SK-N-SH (cell line): Measurements from ENCODE around the gene MAML3.

Experiments used
- CHD2 ChIP-seq: fragments of 150-350 bp; IDR thresholded peaks from 2 replicates; pipeline ENCODE4 v1.6.1; 2018; ENCODE audit warnings: low read length; ENCODE audit not compliant: partially characterized antibody
- EP300 ChIP-seq, 2 experiments: IDR thresholded peaks; 2 replicates each; pipeline versions ENCODE4 v1.4.0 to v1.6.1; 2012; ENCODE audit warnings: borderline replicate concordance in 1 of 2, low read depth in 1 of 2, low read length in 1 of 2
- EZH2phosphoT487 ChIP-seq: fragments of 200-600 bp; sonication (generic); IDR thresholded peaks from 2 replicates; pipeline ENCODE4 v1.6.1; 2017; ENCODE audit warnings: low read depth, mixed run types, mild to moderate bottlenecking, antibody characterized with exemption, moderate library complexity, borderline replicate concordance
- GABPA ChIP-seq: IDR thresholded peaks from 2 replicates; pipeline ENCODE4 v1.4.0; 2012; ENCODE audit warnings: low read depth, mild to moderate bottlenecking
- JUND ChIP-seq: IDR thresholded peaks from 2 replicates; pipeline ENCODE4 v1.4.0; 2012
- MXI1 ChIP-seq: IDR thresholded peaks from 2 replicates; pipeline ENCODE4 v1.6.1; 2012; ENCODE audit warnings: mild to moderate bottlenecking, low read depth, low read length, improper control_type of control experiment
- NFIC ChIP-seq: IDR thresholded peaks from 2 replicates; pipeline ENCODE4 v1.4.0; 2012; ENCODE audit warnings: borderline replicate concordance
- NRF1 ChIP-seq: IDR thresholded peaks from 2 replicates; pipeline ENCODE4 v1.6.1; 2012; ENCODE audit warnings: low read depth, mild to moderate bottlenecking, low read length
- POLR2AphosphoS5 ChIP-seq: IDR thresholded peaks from 2 replicates; pipeline ENCODE4 v1.6.1; 2012; ENCODE audit warnings: low read depth, low read length
- RCOR1 ChIP-seq: fragments of 150-350 bp; IDR thresholded peaks from 2 replicates; pipeline ENCODE4 v1.6.1; 2017; ENCODE audit warnings: antibody characterized with exemption, low read length
- RXRA ChIP-seq: IDR thresholded peaks from 2 replicates; pipeline ENCODE4 v1.4.0; 2012; ENCODE audit warnings: low read depth, mild to moderate bottlenecking, borderline replicate concordance
- TCF12 ChIP-seq: IDR thresholded peaks from 2 replicates; pipeline ENCODE4 v1.4.0; 2012
- TF ChIP-seq, protein P1 (sequence below): fragments of 200-600 bp; sonication (generic); IDR thresholded peaks from 2 replicates; pipeline ENCODE4 v1.6.1; 2017; ENCODE audit warnings: antibody characterized with exemption, mild to moderate bottlenecking, moderate library complexity
- TF ChIP-seq, protein P2 (sequence below): IDR thresholded peaks from 2 replicates; pipeline ENCODE4 v1.6.1; 2012; ENCODE audit warnings: mild to moderate bottlenecking, low read depth, low read length, moderate library complexity

DNA sequence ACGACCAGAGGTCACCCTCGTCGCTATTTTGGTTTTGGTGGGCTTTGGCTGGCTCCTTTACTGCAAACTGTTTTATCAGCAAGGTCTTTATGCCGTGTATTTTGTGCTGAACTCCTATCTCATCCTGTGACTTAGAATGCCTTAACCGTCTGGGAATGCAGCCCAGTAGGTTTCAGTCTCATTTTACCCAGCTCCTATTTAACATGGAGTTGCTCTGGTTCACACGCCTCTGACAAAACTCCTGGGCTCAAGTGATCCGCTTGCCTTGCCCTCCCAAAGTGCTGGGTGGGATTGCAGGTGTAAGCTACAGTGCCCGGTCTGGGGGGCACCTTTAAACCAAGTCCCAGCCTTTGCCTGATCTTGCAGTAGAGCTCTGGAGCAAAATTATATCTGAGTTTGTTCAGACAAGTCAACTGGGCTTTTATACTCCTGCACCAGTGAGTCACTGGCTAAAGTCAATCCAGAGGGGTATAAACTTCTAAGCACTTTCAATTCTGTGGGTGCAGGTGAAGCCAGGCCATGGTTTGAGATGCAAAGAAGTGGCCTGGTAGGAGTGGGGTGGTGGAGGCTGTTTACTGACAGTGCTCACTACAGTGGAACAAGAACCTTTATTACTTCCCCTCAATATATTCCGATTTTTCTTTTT is 438.1 kb downstream of the MAML3 start:
- TF ChIP-seq POLR2AphosphoS5 = no peak
- TF ChIP-seq MXI1 = no peak
- TF ChIP-seq GABPA = no peak
- no peak for TF ChIP-seq RXRA
- TF ChIP-seq, protein P1, sequence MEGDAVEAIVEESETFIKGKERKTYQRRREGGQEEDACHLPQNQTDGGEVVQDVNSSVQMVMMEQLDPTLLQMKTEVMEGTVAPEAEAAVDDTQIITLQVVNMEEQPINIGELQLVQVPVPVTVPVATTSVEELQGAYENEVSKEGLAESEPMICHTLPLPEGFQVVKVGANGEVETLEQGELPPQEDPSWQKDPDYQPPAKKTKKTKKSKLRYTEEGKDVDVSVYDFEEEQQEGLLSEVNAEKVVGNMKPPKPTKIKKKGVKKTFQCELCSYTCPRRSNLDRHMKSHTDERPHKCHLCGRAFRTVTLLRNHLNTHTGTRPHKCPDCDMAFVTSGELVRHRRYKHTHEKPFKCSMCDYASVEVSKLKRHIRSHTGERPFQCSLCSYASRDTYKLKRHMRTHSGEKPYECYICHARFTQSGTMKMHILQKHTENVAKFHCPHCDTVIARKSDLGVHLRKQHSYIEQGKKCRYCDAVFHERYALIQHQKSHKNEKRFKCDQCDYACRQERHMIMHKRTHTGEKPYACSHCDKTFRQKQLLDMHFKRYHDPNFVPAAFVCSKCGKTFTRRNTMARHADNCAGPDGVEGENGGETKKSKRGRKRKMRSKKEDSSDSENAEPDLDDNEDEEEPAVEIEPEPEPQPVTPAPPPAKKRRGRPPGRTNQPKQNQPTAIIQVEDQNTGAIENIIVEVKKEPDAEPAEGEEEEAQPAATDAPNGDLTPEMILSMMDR = no peak
- TF ChIP-seq EZH2phosphoT487 = no peak
- TF ChIP-seq, protein P2, sequence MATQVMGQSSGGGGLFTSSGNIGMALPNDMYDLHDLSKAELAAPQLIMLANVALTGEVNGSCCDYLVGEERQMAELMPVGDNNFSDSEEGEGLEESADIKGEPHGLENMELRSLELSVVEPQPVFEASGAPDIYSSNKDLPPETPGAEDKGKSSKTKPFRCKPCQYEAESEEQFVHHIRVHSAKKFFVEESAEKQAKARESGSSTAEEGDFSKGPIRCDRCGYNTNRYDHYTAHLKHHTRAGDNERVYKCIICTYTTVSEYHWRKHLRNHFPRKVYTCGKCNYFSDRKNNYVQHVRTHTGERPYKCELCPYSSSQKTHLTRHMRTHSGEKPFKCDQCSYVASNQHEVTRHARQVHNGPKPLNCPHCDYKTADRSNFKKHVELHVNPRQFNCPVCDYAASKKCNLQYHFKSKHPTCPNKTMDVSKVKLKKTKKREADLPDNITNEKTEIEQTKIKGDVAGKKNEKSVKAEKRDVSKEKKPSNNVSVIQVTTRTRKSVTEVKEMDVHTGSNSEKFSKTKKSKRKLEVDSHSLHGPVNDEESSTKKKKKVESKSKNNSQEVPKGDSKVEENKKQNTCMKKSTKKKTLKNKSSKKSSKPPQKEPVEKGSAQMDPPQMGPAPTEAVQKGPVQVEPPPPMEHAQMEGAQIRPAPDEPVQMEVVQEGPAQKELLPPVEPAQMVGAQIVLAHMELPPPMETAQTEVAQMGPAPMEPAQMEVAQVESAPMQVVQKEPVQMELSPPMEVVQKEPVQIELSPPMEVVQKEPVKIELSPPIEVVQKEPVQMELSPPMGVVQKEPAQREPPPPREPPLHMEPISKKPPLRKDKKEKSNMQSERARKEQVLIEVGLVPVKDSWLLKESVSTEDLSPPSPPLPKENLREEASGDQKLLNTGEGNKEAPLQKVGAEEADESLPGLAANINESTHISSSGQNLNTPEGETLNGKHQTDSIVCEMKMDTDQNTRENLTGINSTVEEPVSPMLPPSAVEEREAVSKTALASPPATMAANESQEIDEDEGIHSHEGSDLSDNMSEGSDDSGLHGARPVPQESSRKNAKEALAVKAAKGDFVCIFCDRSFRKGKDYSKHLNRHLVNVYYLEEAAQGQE = no peak
- no peak for TF ChIP-seq NRF1
- no peak for TF ChIP-seq RCOR1
- no peak for TF ChIP-seq TCF12
- no peak for TF ChIP-seq NFIC
- TF ChIP-seq EP300 (IDR thresholded peaks at IDR 0.05; ENCODE audit: borderline replicate concordance in 1 of 2, low read depth in 1 of 2, low read length in 1 of 2) = no peak
- no peak for TF ChIP-seq JUND
- TF ChIP-seq CHD2 = no peak
